Stomach smooth muscle (tissue), 2 donors: ENCODE results near the gene CYB5B.

Source experiments
- H3K27ac ChIP-seq: one replicate; pipeline ENCODE4 v1.7.0; 2013; ENCODE audit warnings: mild to moderate bottlenecking, low read length, inconsistent platforms
- H3K27me3 ChIP-seq, 2 donors: one replicate each; pipeline ENCODE4 v1.7.0; 2013; ENCODE audit warnings: low read length in 2 of 2; ENCODE audit not compliant: insufficient read depth in 2 of 2, control insufficient read depth in 1 of 2
- H3K36me3 ChIP-seq, 2 donors: one replicate each; pipeline ENCODE4 v1.7.0; 2013; ENCODE audit warnings: low read length in 2 of 2; ENCODE audit not compliant: control insufficient read depth in 2 of 2, insufficient read depth in 2 of 2
- H3K4me1 ChIP-seq: one replicate; pipeline ENCODE4 v1.7.0; 2013; ENCODE audit warnings: low read length; ENCODE audit not compliant: control insufficient read depth, insufficient read depth
- H3K4me3 ChIP-seq, 2 donors: one replicate each; pipeline ENCODE4 v1.7.0; 2013; ENCODE audit warnings: low read length in 2 of 2
- H3K9ac ChIP-seq, 2 donors: one replicate each; pipeline ENCODE4 v1.7.0; 2013; ENCODE audit warnings: low read length in 2 of 2, mild to moderate bottlenecking in 1 of 2
- H3K9me3 ChIP-seq, 2 donors: one replicate each; pipeline ENCODE4 v1.7.0; 2013; ENCODE audit warnings: low read length in 2 of 2; ENCODE audit not compliant: control insufficient read depth in 2 of 2
- donor health status: healthy.
- donor health status: Pancreatic carcinoma.

CYB5B gene

GRCh38 chr16:69448470-69449193, 24.2 kb downstream of the CYB5B start:
- Histone ChIP-seq H3K27ac (peak overlapping the region; percentile 25), H3K27me3 (no peaks in the 10 kb centered on the region), H3K36me3 (peaks cover 0 to 2% of the 10 kb centered on the region in 2 donors), H3K4me1 (peaks cover 9% of the 10 kb centered on the region), H3K9ac (no peak overlapping the region), H3K9me3 (no peaks in the 10 kb centered on the region), H3K4me3 (peak overlapping the region in 1 of 2 donors; percentile 9)

- Histone ChIP-seq H3K36me3 (peaks cover 0 to 2% of the 10 kb centered on the region in 2 donors), H3K9ac (peak overlapping the region in 1 of 2 donors; percentile 23), H3K27ac (no peak overlapping the region), H3K4me1 (no peaks in the 10 kb centered on the region), H3K27me3 (no peaks in the 10 kb centered on the region), H3K4me3 (no peak overlapping the region), H3K9me3 (no peaks in the 10 kb centered on the region)
Measured at GRCh38 chr16:69451166-69451565, 26.7 kb downstream of the CYB5B start.

GRCh38 chr16:69453936-69454335, 29.5 kb downstream of the CYB5B start:
- H3K36me3 ChIP-seq: peaks cover 0 to 2% of the 10 kb centered on the region in 2 donors
- no peaks in the 10 kb centered on the region for H3K4me1 ChIP-seq
- no peaks in the 10 kb centered on the region for H3K27me3 ChIP-seq
- H3K4me3 ChIP-seq: no peak overlapping the region
- H3K9ac ChIP-seq: no peak overlapping the region
- H3K27ac ChIP-seq: no peak overlapping the region
- no peaks in the 10 kb centered on the region for H3K9me3 ChIP-seq

GRCh38 chr16:69463876-69464275, 39.5 kb downstream of the CYB5B start:
- Histone ChIP-seq H3K4me1 (no peaks in the 10 kb centered on the region), H3K27me3 (no peaks in the 10 kb centered on the region), H3K27ac (no peak overlapping the region), H3K36me3 (peaks cover 3 to 6% of the 10 kb centered on the region in 2 donors), H3K4me3 (no peak overlapping the region), H3K9ac (no peak overlapping the region), H3K9me3 (no peaks in the 10 kb centered on the region)

GRCh38 chr16:69465083-69465721, 40.8 kb downstream of the CYB5B start:
- no peaks in the 10 kb centered on the region for H3K4me1 ChIP-seq
- H3K4me3 ChIP-seq: no peak overlapping the region
- no peaks in the 10 kb centered on the region for H3K27me3 ChIP-seq
- H3K9ac ChIP-seq: no peak overlapping the region
- peaks cover 3 to 6% of the 10 kb centered on the region in 2 donors for H3K36me3 ChIP-seq
- no peaks in the 10 kb centered on the region for H3K9me3 ChIP-seq
- H3K27ac ChIP-seq: no peak overlapping the region

- H3K36me3 ChIP-seq: peaks cover 3 to 6% of the 10 kb centered on the region in 2 donors
- no peaks in the 10 kb centered on the region for H3K4me1 ChIP-seq
- H3K9ac ChIP-seq: no peak overlapping the region
- H3K9me3 ChIP-seq: no peaks in the 10 kb centered on the region
- no peak overlapping the region for H3K27ac ChIP-seq
- H3K4me3 ChIP-seq: no peak overlapping the region
- H3K27me3 ChIP-seq: no peaks in the 10 kb centered on the region
Measured at GRCh38 chr16:69465881-69466280, 41.5 kb downstream of the CYB5B start.

- no peaks in the 10 kb centered on the region for H3K4me1 ChIP-seq
- no peaks in the 10 kb centered on the region for H3K27me3 ChIP-seq
- no peaks in the 10 kb centered on the region for H3K9me3 ChIP-seq
- no peak overlapping the region for H3K9ac ChIP-seq
- H3K27ac ChIP-seq: no peak overlapping the region
- peaks cover 3 to 6% of the 10 kb centered on the region in 2 donors for H3K36me3 ChIP-seq
- no peak overlapping the region for H3K4me3 ChIP-seq
Measured at GRCh38 chr16:69466547-69466946, 42.1 kb downstream of the CYB5B start.

GRCh38 chr16:69467080-69467479, 42.7 kb downstream of the CYB5B start:
- H3K27me3 ChIP-seq: no peaks in the 10 kb centered on the region
- H3K4me3 ChIP-seq: no peak overlapping the region
- no peaks in the 10 kb centered on the region for H3K9me3 ChIP-seq
- H3K27ac ChIP-seq: no peak overlapping the region
- H3K4me1 ChIP-seq: no peaks in the 10 kb centered on the region
- no peak overlapping the region for H3K9ac ChIP-seq
- H3K36me3 ChIP-seq: peaks cover 3 to 6% of the 10 kb centered on the region in 2 donors

- no peaks in the 10 kb centered on the region for H3K4me1 ChIP-seq
- H3K27me3 ChIP-seq: no peaks in the 10 kb centered on the region
- H3K36me3 ChIP-seq: peaks cover 0 to 3% of the 10 kb centered on the region in 2 donors
- no peak overlapping the region for H3K27ac ChIP-seq
- no peak overlapping the region for H3K4me3 ChIP-seq
- no peak overlapping the region for H3K9ac ChIP-seq
- no peaks in the 10 kb centered on the region for H3K9me3 ChIP-seq
Measured at GRCh38 chr16:69467531-69468204, 43.2 kb downstream of the CYB5B start.

GRCh38 chr16:69469807-69470561, 45.6 kb downstream of the CYB5B start:
- Histone ChIP-seq H3K27ac (no peak overlapping the region), H3K4me3 (no peak overlapping the region), H3K4me1 (no peaks in the 10 kb centered on the region), H3K36me3 (peaks cover 0 to 2% of the 10 kb centered on the region in 2 donors), H3K9ac (no peak overlapping the region), H3K27me3 (no peaks in the 10 kb centered on the region), H3K9me3 (no peaks in the 10 kb centered on the region)
